HG02973 (cell line): ENCODE measurements around the gene RBMS2.
A peak's percentile ranks its signal among the peaks of the same experiment; 100 is the strongest.
"Not testable (repeated sequence)": the region's sequence is repeated elsewhere in the genome, so short reads cannot be mapped to it uniquely, and the experiment has no call there.

ENCODE experiments used
- ATAC-seq: cut with Tn5 transposase; IDR thresholded peaks from one replicate; pipeline ENCODE4 v1.9.1; 2021; ENCODE audit warnings: moderate library complexity; ENCODE audit not compliant: unreplicated experiment

Gene RBMS2, protein sequence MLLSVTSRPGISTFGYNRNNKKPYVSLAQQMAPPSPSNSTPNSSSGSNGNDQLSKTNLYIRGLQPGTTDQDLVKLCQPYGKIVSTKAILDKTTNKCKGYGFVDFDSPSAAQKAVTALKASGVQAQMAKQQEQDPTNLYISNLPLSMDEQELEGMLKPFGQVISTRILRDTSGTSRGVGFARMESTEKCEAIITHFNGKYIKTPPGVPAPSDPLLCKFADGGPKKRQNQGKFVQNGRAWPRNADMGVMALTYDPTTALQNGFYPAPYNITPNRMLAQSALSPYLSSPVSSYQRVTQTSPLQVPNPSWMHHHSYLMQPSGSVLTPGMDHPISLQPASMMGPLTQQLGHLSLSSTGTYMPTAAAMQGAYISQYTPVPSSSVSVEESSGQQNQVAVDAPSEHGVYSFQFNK

DNA sequence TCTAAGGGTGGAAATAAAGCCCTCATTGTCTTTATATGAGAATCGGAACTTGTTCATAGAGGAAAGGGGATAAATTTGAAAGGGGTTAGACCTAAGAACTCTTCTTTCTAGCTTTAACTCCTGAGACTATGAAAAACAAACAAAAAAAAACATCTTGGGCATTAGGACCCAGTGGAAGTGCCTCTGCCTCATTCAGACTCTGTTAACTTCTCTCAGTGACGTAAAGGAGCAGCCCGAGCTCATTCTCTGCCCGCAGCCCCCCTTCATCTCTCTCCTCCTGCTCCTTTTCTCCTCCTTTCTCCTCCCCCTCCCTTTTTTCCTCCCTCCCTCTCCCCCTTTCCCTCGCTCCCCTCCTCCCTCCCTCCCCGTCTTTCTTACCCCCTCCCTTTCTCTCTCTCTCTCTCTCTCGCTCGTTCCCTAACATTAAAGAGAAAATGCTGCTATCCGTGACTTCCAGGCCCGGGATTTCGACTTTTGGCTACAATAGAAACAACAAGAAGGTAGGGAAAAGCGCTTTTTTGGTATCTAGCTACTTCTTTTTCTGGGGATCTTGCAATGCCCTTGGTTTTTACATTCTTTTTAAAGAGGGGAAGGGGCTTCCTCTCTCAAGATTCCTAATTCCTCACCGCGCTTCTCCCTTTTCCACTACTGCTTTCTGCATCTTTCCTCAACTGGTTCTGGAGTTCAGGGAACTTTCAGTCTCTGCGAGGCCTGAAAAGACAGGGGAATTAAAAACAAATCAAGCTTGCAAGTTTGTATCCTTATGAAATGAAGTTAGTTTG, at the start of gene RBMS2:
Gene RBMS2 (plus strand): TSS at position 231 of the 782 bp plus-strand sequence. CDS start 204 bp downstream, at position 435.
- ATAC-seq, result no peak

DNA sequence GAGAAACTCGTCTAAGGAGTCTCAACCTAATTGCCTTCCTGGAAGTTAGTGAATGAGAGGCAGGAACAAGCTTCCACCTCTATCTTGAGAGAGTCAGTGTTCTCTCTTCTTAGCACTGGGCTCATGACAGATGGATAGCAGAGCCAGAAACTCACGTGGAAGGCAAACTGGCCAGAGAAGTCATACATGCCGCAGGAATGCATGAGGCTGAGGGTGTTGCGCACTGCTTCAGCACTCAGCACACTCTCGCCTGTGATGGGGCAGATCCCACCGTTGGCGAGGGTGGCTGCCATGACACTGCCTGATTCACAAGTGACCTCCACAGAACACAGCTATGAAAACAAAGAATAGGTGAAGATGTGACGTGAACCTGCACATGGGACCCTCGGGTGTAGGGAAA, 47.2 kb upstream of the RBMS2 start:
- no peak for ATAC-seq

DNA sequence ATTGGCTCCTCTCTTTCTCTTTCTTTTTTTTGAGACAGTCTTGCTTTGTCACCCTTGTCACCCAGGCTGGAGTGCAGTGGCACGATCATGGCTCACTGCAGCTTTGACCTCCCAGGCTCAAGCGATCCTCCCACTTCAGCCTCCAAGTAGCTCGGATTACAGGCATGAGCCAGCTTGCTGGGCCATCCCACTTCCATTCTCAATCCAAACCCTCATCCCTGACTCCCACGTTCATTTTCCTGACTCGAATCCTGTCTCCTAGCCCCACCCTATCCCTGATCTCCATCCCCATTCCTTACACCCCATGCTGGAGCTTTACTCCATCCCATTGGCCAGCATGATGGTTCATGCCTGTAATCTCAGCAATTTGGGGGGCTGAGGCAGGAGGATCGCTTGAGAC, 45.5 kb upstream of the RBMS2 start:
- ATAC-seq, result no peak

DNA sequence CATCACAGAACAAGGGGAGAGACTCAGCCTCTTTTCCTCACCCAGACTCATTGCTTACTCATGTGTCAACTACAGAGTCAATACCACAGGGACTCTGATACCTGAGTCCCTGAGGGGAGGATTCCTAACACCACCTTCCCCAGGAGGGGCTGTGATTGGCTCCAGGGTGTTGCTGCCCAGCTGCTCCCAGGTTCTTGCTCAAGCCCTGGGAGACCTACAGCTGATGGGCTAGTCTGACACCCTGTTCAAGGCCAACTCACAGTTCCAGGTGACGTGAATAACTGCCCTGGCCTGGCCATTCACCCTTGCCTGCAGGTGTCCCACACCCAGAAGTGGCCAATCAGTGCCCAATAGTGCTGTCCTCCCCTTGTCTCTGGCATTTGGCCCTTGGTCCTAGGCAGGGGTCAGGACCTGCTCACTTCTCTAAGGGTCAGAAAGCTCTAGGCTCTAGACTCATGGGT, 44.6 kb upstream of the RBMS2 start:
- no peak for ATAC-seq

DNA sequence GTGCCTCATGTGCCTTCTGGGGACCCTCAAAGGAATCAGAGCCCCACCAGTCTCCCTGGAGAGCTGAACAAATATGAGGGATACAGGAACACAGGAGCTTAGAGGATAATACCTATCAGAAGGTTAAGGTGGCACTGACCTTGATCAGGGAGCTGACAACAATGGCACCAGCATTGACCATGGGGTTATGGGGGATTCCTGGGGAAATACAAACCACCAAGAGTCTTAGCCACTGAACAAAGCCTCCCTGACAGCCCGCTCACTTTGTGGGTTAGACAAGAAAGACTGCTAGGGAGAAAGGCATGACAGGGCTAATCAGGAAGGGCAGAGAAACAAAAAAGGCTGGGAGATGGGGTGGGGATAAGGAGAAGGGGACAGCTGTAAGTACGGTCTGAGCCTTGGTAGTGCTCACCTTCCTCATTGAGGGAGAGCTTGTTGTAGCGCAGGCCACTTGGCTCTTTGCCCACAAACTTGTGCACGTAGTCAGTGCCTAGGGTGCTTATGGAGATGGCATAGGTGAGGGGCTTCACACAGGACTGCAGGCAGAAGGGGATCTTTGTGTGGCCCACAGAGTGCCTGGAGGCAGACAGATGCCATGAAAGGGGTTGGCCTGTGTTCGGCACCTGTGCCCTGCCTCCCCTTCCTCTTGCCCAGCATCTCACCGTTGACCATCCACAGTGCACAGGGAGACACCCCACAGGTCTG, 43.9 kb upstream of the RBMS2 start:
- ATAC-seq, result no peak

DNA sequence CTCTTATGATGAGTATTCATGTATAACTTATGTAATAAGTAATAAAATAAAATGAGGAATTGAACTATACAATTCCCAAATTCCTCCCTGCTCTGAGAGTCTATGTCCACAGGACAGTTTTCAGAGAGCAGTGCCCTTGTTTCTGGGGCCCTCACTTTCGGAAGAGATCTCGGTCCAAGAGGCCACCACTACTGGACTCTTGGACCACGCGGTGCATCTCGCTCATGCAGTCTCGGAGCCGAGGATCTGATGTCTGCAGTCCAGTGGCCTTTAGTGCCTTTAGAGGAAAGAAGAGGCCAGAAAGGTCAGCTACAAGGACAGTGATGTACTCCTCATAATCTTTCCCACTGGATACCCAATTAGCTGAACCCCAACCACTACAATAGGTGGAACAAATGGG, 42.0 kb upstream of the RBMS2 start:
- ATAC-seq, result no peak

DNA sequence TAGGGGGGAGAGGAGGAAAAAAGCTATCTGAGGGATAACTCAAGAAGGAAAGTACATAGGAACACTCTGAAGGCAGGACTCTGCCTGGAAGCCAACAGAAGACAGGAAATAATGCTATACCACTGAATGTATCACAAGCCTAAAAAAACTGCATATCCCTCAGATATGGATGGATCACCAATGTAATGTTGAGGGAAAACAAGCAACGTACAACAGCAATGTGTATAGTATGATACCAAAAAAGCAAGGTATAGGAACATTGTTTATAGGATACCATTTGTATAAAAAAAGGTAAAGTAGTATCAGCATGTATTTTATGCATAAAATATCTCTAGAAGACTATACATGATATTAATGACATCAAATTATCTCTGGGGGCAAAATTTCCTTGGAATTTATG, 37.1 kb upstream of the RBMS2 start:
- ATAC-seq, result no peak

DNA sequence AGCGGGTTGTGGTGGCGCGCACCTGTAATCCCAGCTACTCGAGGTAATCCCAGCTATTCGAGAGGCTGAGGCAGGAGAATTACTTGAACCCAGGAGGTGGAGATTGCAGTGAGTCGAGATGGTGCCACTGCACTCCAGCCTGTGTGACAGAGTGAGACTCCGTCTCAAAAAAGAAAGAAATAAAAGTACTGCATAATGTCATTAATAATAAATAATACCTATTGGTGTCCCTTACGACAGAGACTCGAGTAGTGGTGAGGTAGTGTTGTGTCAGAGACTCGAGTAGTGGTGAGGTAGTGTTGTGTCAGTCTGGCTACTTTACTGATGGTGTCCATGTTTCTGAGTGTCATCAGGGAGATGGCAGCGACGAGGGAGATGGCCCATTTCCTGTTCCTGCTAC, 34.9 kb upstream of the RBMS2 start:
- no peak for ATAC-seq

DNA sequence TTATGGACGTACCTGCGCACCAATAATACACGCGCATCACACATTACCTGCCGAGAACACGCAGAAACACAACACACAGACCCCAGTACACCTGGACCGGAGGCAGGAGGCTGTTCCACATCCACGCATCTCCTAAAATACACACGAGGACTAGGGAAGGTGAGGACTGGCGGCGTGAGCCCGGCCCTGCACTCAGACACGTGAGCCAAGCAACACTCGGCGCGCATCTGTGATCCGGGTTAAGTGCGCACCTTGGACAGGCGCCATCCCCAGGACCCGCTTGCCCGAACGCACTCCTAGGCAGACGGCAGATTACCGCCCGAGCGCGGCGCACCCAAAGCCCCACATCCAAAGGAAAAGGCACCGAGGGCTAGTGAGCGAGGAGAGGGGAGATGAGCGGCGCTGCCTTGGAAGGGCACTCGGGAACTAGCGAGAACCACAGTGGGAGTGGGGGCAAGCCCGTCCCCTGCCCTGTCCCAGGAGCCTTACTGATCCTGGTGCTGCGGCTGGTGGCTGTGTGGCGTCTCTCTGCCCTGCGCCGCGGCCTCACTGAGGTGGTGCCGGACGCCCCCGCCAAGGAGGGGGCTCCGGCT, 34.1 kb upstream of the RBMS2 start:
- peak; percentile 30 for ATAC-seq

DNA sequence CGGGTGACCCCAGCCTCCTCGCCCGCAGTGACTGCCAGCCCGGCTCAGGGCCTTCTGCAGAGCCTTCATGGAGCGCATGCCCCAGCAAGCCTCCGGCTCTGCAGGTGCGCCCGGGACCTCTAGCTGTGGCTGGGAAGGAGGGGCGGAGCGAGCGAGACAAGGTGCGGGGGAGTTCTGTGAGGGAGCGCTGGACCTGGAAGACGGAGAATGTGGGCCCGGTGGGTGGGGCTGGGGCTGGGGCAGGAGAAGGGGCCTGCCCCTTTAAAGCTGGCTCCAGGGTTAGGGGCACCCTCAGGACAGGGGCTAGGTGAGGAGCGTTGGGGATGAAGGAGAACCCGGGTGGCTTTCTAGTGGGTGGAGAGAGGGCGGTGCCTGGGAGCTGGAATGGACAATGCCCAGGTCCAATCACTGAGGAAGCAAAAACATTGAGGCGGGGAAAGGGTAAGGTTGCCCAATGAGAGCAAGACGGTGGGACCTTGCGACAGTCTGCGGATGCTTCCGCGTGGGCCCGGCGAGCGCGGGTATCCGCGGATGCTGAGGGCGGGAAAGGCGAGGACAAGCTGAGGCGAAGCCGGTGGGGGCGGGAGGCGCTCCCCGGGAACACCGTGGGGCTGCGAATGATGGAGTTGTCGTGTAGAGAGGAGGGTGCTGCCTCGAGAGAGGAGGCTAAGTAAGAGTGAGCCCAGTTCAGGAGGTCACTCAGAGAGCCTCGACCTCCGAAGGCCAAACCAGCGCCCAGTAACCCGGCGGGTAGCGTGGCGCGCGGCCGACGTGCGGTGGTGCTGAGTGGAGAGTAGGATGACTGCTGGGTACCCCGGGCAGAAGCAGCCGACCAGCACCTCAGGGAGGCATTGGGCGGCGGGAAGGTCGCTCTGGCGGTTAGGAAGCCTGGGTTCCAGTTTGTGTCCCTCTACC, 33.3 kb upstream of the RBMS2 start, which contains the start of gene GLS2:
Gene GLS2 (minus strand): TSS at position 121 of the 915 bp plus-strand sequence. CDS start 43 bp downstream, at position 78.
- ATAC-seq, result peak; percentile 84

DNA sequence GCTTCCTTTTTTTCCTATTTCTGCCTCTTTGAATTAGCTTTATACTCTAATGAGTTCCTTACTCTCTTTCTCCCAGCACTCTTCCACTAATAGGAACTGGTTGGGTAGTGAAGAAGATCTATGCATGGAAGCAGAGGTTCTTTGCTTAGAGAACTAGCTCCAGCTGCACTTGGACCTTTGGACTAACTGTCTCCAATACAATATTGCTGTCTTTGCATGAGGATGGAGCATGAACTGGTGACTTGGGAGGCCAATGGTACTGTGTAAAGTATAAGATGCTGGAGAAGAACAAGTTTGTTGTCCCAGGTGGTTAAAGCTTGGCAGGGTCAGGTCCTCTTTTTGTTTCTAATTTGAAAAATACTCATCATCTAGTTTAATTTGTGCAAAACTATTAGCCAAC, 31.3 kb upstream of the RBMS2 start:
- ATAC-seq, result no peak

DNA sequence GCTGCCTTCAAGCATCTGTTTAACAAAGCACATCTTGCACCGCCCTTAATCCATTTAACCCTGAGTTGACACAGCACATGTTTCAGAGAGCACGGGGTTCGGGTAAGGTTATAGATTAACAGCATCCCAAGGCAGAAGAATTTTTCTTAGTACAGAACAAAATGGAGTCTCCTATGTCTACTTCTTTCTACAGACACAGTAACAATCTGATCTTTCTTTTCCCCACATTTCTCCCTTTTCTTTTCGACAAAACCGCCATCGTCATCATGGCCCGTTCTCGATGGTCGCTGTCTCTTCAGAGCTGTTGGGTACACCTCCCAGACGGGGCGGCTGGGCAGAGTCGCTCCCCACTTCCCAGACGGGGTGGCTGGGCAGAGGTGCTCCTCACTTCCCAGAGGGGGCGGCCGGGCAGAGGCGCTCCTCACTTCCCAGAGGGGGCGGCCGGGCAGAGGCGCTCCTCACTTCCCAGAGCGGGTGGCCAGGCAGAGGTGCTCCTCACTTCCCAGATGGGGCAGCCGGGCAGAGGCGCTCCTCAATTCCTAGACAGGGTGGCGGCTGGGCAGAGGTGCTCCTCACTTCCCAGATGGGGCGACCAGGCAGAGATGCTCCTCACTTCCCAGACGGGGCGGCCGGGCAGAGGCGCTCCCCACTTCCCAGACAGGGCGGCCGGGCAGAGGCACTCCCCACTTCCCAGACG, 28.1 kb upstream of the RBMS2 start:
- not testable (repeated sequence) for ATAC-seq

DNA sequence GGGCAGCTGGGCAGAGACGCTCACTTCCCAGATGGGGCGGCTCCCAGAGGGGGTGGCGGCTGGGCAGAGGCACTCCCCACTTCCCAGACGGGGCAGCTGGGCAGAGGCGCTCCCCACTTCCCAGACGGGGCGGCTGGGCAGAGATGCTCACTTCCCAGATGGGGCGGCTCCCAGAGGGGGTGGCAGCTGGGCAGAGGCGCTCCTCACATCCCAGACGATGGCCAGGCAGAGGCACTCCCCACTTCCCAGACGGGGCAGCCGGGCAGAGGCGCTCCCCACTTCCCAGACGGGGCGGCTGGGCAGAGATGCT, 27.6 kb upstream of the RBMS2 start:
- ATAC-seq, result not testable (repeated sequence)

DNA sequence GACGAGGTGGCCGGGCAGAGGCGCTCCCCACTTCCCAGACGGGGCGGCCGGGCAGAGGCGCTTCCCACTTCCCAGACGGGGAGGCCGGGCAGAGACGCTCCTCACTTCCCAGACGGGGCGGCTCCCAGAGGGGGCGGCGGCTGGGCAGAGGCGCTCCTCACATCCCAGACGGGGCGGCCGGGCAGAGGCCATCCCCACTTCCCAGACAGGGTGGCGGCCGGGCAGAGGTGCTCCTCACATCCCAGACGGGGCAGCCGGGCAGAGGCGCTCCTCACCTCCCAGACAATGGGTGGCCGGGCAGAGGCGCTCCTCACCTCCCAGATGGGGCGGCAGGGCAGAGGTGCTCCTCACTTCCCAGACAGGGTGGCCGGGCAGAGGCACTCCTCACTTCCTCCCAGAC, 27.1 kb upstream of the RBMS2 start:
- ATAC-seq, result not testable (repeated sequence)

DNA sequence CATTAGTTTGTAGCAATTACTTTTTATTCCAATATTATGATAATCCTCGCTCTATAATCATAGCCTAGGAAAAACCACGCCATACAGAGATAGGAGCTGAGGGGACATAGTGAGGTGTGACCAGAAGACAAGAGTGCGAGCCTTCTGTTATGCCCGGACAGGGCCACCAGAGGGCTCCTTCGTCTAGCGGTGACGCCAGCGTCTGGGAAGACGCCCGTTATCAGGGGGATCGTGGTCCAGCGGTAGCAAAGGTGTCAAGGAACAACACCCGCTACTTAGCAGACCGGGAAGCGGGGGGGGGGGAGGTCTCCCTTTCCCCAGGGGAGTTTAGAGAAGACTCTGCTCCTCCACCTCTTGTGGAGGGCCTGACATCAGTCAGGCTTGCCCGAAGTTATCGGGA, 24.9 kb upstream of the RBMS2 start:
- not testable (repeated sequence) for ATAC-seq

DNA sequence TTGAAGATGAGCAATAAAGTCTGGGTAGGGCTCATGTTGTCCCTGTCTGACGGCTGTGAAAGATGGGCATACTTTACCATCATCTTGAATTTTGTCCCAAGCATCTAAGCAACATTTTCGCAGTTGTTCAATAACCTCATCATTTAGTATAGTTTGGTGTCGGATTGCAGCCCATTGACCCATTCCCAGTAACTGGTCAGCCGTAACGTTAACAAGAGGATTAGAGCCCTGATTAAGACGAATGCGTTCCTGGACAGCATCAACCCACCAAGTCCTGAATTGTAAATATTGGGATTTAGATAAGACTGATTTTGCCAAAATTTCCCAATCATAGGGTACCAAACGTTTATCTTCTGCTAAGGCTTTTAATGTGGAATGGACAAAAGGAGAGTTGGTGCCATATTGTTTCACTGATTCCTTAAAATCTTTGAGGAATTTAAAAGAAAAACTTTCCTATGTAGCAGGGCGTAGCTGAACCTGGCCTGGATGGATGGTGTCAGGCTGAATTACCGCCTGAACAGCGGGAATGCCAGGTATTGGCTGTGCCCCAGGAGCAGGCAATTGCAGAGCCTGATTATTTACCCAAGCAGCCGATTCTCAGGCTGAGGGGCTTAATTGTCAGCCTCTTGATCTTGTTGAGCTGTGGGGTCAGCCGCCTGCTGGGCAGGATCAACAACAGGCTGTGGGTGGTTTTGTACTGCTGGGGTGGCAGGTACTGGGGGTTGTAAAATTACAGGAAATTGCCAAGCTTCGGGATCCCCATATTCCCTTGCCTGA, 23.3 kb upstream of the RBMS2 start:
- not testable (repeated sequence) for ATAC-seq

DNA sequence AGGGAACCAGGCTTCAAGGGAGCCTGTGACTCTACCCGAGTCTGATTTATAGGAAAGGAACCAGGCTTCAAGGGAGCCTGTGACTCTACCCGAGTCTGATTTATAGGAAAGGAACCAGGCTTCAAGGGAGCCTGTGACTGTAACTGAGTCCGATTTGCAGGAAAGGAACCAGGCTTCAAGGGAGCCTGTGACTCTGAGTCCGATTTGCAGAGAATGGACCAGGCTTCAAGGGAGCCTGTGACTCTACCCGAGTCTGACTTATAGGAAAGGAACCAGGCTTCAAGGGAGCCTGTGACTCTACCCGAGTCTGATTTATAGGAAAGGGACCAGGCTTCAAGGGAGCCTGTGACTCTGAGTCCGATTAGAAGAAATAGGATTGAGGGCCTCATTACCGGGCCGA, 22.2 kb upstream of the RBMS2 start:
- ATAC-seq, result not testable (repeated sequence)

DNA sequence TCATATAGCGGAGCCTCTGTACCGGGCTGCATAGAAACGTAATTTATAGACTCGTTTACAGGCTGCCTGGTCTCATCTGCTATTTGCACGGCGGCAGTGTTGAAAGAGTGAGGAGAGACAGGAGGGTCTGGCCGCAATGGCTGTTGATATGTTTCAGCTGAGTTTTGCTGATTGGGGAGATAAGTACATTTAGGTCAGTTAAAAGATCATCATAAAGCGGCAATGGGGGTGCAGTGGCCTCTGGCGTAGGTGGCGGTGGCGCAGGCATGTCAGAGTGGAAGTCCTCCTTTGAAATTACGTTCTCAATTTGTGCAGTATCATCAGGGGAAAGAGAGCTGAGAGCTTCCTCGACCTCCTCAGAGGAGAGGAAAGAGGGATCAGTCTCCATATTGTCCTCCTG, 21.7 kb upstream of the RBMS2 start:
- ATAC-seq, result not testable (repeated sequence)

DNA sequence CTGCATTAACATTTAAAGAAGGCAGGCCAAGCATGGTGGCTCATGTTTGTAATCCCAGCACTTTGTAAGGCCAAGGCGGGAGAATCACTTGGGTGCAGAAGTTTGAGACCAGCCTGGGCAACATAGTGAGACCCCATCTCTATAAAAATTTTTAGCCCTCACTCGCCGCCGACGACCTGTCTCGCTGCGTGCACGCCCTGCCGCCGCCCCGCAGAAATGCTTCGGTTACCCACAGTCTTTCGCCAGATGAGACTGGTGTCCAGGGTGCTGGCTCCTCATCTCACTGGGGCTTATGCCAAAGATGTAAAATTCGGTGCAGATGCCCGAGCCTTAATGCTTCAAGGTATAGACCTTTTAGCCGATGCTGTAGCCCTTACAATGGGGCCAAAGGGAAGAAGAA, 10.8 kb upstream of the RBMS2 start:
- no peak for ATAC-seq
